GM19468 (cell line): ENCODE results near the gene ST6GALNAC3.
A peak's percentile ranks its signal among the peaks of the same experiment; 100 is the strongest.

Source experiments
- ATAC-seq: cut with Tn5 transposase; IDR thresholded peaks from one replicate; pipeline ENCODE4 v1.9.1; 2021; ENCODE audit warnings: mild to moderate bottlenecking, moderate library complexity, moderate number of reproducible peaks; ENCODE audit not compliant: unreplicated experiment; ENCODE audit errors: extremely low read depth

ST6GALNAC3 gene

DNA sequence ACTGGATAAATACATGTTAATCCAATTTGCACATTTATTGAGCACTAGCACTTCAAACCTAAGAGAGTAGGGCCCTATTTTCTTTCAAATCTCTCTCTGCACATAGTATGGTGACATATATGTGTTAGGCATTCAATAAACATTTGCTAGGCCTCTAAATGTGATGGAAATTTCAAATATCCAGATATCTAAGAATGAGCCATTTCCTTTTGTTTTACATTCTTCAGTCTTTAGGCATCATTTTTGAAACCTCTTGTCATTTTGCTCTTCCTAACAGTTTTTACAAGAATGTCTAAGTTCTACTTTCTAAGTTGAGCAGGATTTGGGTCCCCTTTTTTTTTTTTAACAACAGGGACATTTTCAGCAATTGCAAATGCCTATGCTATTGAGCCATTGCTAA, 397.0 kb downstream of the ST6GALNAC3 start:
- ATAC-seq = no peak

DNA sequence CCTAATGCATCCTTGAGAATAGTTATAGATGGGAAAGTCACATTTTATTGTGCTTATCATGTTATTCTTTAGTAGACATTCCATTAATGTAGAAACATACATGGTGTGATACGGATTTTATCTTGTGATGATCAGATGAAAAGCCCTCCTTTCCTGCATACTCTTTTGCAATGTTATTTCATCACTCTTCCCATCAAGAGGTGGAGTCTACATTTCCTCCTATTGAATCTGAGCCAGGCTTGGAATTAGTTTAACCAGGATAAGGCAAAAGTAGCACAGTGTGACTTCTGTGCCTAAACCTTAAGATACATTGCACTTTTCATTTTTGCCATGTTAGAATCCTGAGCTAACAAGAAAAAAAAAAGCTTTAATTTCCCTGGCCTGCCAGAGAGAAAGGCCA, 399.0 kb downstream of the ST6GALNAC3 start:
- no peak for ATAC-seq

DNA sequence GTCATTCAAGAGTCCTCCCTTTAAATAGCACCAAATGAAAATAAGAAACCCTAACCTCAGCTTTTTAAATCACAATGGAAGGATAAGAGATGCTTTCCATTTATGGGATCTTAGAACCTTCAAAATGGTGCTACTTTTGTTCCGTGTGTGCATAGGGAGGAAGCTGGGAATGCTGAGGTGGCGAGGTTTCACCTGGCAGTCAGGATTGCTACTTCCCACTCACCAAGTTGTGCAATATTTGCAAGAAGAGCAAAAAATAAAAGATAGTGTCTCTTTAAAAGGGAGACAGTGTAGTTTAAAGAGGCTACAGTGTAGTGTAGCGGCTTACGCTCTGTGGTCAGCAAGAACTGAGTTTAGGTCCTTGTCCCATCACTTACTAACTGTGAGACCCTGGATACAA, 400.4 kb downstream of the ST6GALNAC3 start:
- no peak for ATAC-seq

GRCh38 chr1:76477156-76477555, 402.6 kb downstream of the ST6GALNAC3 start:
- no peak for ATAC-seq

DNA sequence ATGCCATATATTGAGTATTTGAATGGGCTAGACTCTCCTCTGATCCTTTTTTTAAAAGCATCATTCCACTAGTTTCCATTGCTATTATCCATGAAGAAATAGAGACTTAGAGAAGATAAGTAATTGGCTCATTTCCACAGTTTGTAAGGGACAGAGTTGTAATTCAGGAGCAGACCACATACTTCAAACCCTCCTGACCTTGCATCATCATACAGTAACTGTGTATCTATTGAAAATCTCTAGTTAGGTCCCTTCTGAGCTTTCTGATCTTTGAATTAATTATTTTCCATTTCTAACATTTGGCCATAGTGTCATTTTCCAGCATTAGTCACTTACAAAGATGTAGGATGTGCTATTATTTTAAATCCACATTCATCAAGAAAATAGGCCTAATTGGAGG, 406.3 kb downstream of the ST6GALNAC3 start:
- ATAC-seq = no peak

GRCh38 chr1:76481672-76482071, 407.1 kb downstream of the ST6GALNAC3 start:
- no peak for ATAC-seq

DNA sequence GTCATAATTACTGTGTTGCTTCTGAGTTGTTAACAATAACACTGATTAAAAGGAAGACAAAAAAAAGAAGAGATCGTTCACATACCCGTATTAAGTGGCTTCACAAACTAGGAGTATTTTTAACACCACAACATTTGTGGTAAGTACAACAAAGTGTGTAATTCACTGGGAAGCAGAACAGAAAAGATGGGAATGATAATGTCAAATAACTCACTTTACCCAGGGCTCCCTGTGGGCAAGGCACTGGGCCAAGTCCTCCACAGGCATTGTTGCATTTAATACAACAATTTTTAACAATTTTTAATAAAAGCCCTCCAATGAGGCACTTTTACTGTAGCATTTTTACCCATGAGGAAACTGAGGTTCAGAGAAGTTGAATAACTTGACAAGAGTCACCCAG, 407.7 kb downstream of the ST6GALNAC3 start:
- no peak for ATAC-seq

DNA sequence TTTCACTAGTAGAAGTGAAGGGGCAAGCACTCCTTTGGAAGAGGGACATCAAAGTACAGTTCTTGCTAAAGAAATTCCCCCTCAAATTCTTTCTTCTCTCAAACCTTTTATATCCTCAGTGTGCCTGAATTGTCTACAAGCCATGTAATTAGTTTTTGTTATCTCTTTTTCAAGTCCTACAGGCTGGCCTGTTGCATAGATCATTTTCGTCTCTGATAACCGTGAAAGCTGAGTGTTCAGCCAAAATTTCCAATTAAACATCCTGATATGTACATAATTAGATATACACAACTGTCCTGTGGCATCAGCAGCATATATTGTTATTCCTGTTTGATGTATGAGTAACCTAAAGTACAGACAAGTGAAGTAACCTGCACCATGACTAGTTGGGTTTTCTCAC, 417.2 kb downstream of the ST6GALNAC3 start:
- ATAC-seq = no peak

DNA sequence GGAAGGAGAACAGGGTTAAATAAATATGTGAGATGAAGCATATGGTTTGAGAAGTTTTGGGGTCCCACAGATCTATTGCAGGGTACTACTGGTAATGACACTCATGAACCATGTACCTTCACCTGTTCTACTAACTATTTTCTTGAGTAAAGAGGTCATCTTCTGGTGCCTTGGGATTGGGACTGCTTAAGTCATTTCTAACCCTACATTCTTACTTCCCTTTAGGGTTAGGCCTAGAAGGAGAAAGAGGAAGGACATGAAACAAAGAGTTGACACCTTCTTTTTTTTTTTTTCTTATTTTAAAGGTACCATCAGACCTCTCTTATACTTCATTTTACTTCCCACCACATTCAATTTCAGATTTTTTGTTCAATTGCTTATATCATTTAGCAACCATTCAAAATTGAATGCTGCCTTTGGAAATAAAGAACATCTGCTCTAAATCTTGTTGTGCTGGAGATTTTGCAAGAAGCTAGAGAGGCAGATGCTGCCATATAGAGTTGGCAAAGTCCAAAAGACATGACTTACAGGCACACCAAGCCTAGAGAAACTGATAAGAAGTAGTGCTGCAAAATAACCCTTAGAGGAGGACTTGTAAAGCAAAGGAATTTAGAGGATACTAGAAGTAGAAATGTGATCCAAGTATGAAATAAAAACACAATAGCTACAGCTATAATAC, 418.3 kb downstream of the ST6GALNAC3 start:
- no peak for ATAC-seq

DNA sequence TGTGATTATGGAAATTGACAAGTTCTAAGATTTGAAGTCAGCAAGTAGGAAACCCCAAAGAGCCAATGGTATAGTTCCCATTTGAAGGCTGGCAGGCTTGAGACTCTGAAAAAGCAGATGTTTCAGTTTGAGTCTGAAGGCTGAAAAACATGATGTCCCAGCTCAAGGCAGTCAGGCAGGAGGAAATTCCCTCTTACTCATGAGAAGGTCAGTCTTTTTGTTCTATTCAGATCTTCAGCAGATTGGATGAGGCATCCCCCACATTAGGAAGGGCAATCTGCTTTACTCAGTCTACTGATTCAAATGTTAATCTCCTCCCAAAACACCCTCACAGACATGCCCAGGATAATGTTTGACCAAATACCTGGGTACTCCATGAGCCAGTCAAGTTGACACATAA, 420.3 kb downstream of the ST6GALNAC3 start:
- peak; percentile 73 for ATAC-seq

GRCh38 chr1:76496871-76497270, 422.3 kb downstream of the ST6GALNAC3 start:
- no peak for ATAC-seq

DNA sequence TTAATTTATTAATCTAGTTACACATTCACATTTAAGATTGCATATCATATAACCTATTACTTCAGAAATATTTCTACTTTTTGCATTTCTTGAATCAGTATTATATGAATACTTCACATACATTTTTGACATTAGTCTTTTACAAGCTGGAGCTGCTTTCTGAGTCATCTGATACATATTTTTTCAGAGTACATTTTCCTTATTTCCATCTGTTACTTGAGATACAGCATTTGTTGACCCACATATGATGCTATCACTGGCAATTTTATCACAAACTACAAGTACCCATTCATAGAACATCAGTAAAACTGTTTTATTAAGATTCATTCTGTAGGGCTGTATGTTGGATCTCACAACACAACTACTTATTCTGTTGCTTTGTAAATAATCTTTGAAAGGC, 425.6 kb downstream of the ST6GALNAC3 start:
- no peak for ATAC-seq

DNA sequence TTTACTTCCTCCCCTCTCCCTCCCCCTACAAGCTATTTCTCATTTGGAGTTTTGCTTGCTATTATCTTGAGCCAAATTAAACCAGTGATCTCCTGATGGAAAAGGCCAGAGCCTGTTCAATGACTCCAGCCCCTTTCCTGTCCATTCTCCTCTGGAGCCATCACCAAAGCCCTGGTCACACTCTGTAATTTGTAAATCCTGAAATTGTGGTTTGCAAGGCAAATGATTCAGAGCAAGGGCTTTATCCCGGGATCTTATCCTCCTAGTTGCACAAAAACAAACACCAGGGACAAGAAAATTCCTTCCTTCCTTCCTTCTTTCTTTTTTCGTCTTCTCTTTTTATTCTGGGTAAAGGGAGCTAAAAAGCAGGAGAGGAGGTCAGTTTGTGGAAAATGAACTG, 426.6 kb downstream of the ST6GALNAC3 start:
- no peak for ATAC-seq

- no peak for ATAC-seq
Measured at GRCh38 chr1:76501586-76502219, 427.2 kb downstream of the ST6GALNAC3 start.

GRCh38 chr1:76503100-76503499, 428.6 kb downstream of the ST6GALNAC3 start:
- ATAC-seq = no peak

DNA sequence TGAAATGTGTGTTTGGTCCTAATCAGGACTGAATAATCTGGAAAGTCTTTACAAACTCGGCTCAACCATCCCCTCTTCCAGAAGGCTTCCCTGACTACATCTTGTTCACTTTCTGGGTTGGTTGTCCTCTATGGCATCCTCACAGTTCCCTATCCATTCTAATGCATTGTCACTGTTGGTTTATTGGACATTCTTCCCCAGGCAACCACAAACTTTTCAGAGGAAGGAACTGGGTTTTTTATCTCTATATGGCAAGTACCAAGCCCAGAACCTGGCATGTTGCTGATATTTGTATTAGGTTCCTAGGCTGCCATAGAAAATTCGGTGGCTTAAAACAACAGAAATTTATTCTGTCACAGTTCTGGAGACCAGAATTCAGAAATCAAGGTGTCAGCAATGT, 429.2 kb downstream of the ST6GALNAC3 start:
- ATAC-seq = no peak

DNA sequence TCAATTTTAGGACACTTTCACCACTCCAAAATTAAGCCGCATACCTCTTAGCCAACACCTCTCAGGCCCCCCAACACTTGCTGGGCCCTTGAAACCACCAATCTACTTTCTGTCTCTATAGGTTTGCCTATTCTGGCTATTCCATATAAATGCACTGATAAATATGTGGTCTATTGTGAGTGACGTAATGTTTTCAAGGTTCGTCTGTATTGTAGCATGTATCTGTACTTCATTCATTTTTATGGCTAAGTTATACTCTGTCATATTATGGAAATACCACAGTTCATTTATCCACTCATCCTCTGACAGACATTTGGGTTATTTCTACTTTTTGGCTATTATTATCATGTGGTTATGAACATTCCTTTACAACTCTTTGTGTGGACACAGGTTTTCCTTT, 432.8 kb downstream of the ST6GALNAC3 start:
- no peak for ATAC-seq

DNA sequence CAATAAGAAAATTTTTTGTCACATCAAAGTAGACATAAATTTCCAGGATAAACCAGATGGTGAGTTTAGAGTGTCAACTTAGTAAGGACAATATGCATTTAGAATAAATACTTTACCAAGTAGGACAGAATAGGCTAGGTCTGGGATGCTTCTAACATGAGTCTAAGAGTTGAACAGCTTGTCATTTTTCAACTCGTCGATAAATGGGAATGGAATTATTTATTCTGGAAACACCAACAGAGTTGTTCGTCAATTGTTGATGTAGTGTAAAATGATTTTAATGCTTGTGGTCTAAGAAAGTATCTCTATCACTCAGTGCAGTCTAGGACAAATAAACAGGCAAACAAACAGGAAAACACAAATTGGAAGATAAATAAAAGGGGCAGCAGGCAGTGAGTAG, 434.3 kb downstream of the ST6GALNAC3 start:
- ATAC-seq = no peak

DNA sequence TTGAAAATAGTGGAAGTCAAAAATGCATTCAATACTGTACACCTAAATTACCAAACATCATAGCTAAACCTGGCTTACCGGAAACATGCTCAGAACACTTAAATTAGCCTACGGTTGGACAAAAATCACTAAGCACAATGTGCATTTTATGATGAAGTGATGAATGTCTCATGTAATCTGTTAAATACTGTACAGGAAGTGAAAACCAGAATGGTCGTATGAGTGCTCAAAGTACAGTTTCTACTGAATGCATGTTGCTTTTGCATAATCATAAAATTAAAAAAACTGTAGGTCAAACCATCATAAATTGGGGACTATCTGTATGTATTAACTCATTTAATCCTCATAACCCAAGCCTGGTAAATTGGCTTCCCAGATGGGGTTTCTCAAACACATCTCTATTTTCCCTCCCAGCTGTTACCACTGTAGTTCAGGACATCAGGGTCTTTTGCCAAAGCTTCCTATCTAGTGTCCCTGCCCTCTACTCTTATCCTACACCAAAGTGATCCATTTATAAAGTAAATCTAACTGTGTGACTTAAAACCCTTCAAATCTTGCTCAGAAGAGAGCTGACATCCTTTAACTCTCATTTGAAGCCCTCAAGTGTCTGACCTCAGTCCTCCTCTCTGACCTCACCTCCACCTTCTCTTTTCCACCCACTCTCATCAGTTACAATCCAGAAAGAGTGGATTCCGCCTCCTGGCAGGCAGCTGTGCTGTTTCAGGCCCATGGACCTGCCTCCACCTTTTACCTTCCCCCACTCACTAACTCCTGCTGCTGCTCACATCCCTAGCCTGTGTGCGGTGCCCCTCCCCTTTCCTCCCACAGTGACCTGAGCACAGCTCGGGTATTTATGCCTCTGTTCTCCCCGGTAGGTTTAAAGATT, 436.4 kb downstream of the ST6GALNAC3 start:
- no peak for ATAC-seq

GRCh38 chr1:76511558-76512179, 437.1 kb downstream of the ST6GALNAC3 start:
- ATAC-seq = no peak

GRCh38 chr1:76530953-76531352, 456.4 kb downstream of the ST6GALNAC3 start:
- ATAC-seq = no peak
